ENCODE results near the gene MUC4.
"Not testable (repeated sequence)": the region's sequence is repeated elsewhere in the genome, so short reads cannot be mapped to it uniquely, and the experiment has no call there.

The MUC4 gene

GRCh38 chr3:195773956-195774537 is 37.7 kb downstream of the MUC4 start:
- no peak for DNase-seq

DNA sequence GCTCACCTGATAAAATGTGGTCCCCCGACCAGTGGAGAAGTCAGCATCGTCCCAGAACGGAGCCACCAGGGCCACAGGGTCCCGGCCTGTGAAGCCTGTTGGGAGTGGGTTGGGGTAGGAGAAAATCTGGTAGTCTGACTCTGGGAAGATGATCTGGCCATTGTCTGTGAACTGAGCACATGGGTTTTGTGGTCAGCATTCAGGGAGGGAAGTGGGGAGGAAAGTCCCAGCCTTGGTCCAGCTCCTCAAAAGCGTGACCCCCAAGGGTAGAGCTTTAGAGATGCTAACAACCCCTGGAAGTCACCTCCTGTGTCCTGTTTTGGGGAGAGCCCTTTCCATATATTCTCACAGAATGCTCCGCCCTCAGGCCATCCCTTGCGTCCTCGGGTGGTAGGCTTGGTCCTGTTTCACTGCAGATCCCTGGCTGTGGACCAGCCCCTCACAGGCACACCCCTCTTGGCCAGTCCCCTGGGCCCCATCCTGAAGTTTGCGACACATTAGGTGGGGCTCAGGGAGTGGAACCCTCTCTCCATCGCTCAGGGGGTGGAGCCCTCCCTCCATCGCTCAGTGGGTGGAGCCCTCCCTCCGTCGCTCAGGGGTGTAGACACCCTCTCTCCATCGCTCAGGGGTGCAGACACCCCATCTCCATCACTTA is 40.0 kb downstream of the MUC4 start:
- DNase-seq, result no peak

GRCh38 chr3:195770841-195771645 is 40.7 kb downstream of the MUC4 start:
- DNase-seq, result not testable (repeated sequence)

GRCh38 chr3:195770081-195770840 is 41.5 kb downstream of the MUC4 start:
- no peak for DNase-seq

- no peak for DNase-seq
Observed at GRCh38 chr3:195769551-195769950, 42.2 kb downstream of the MUC4 start.

DNA sequence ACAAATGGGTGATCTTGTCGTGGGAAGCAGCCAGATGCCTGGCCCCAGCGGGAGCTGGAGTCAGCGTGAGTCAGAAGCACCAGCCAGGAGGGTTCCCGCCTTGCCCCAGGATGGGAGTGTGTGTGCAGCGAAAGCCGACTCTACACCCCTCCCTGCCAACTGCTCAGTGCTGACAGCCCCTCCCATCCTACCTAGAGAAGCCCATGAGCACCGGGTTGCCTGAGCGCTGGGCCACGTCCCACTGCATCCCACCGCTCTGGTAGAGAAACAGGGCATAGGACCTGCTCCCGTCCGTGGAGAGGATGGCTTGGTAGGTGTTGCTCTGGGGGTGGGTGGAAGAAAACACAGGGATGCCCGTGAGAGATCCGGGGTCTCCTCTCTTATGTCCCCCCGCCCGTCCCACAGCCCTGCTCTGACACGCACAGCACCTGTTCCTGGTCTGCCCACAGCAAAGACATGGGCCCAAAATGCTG is 42.9 kb downstream of the MUC4 start:
- no peak for DNase-seq

- no peak for DNase-seq
Observed at GRCh38 chr3:195768414-195768813, 43.3 kb downstream of the MUC4 start.

DNA sequence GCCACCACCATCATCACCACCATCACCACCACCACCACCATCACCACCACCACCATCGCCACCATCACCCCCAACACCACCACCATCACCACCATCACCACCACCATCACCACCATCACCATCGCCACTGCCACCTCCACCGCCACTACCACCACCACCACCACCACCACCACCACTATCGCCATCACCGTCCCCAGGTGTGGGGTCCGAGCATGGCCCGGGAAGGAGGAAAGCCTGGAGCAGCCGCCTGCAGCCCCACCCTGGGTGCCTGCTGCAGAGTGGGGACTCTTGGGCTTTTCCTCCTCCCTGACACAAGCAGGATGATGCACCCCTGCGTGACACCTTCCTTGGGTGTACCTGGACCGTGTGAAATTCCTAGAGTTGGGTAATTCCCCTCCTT is 43.9 kb downstream of the MUC4 start:
- no peak for DNase-seq

DNA sequence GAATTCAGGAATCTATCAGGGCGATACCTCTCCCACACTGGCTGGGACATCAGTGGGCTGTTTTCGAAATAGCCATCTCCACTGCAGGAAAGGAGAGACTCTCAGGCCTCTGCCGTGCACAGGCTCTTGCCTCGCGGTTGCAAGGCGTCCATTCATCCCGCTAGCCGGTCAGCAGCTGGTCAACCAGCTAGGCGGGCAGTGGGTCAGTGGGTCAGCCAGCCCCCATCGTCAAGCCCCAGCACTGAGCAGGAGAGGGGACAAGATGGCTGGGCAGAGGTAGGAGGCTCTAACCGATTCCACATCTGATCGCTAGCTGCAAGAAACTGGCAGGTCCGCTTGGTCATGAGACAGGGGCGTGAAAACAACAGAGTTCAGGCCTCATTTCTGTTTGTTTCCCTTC is 45.1 kb downstream of the MUC4 start:
- no peak for DNase-seq

DNA sequence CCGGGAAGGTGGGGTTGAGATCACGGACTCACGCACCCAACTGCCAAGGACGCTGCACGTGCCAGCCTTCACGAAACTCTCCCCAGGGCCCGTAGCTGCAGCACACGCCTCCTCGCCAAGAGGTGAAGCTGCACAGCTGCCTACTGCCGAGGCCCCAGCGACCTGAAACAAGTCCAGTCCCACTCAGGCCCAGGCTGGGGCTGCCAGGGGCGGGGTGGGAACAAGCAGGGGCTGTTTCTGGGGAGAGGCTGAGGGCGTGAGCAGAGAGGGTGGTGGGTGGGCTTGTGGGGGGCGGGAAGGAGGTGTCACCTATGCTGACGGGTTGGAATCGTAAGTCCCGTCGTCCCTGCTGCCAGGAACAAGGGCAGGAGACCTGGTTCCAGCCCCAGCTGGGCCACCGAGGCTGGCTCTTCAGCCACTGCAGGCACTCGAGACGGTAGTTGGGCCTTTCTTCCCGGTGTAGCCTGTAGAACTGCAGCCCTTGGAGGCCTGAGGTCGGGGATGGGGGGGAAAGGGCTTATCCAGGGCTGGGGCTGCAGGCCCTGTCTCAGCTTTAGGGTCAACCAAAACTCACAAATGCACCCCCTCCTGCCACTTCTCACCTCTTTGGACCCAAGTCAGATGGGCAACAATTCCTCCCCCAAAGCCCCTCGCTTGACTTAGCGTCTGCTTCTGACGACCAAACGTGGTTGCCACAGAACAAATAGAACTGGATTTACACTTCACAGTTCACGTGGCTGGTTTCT is 46.6 kb downstream of the MUC4 start:
- no peak for DNase-seq

- no peak for DNase-seq
Observed at GRCh38 chr3:195763843-195764825, 47.6 kb downstream of the MUC4 start.

- no peak for DNase-seq
Observed at GRCh38 chr3:195763076-195763830, 48.5 kb downstream of the MUC4 start.

DNA sequence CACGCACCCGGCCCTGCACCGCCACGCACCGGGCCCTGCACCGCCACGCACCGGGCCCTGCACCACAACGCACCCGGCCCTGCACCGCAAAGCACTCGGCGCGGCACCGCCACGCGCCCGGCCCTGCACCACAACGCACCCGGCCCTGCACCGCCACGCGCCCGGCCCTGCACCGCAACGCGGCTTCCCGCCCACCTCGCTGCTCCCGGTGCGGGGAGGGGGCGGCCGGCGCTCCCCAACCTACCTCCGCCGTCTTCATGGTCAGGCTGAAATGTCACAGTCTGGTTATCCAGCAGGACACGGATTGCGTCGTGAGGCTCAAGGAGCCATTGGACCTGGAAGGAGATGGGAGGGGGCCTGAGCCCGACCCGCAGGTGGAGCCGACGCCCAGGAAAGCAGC is 49.1 kb downstream of the MUC4 start:
- no peak for DNase-seq

- DNase-seq, result no peak
Observed at GRCh38 chr3:195762249-195762585, 49.5 kb downstream of the MUC4 start.

DNA sequence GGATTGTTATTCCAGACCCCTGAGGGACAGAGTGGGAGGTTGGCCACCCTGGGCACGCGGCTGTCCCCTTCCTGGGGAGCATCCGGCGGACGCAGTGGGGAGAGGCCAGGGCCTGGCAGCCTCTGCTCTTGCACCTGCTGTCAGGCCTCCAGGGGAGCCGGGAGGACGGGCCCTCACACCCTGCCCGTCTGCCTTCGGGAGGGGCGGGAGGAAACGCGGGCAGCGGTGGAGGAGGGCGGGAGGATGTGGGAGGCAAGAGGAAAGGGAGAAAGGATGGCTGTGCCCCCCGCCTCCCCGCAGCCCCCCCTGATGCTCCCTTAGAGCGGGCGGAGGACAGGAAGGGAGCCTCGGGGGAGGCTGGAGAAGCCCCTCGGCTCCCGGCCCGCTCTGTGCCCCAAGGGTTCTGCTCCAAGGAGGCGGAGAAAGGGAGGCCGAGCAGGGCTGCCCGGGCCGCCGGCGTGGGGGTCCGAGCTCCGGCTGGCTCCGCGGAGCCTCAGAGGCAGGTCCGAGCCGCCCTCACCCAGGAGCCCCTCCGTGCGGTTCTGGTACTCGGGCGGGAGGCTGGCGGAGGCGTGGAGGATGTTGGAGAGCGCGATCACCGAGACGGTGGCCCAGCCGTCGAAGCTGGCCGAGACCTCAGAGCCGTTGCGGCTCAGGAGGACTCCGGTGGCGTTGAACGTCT is 50.0 kb downstream of the MUC4 start:
- DNase-seq, result no peak

- DNase-seq, result no peak
Observed at GRCh38 chr3:195761123-195761566, 50.6 kb downstream of the MUC4 start.

GRCh38 chr3:195760345-195761122 is 51.2 kb downstream of the MUC4 start:
- DNase-seq, result no peak

- no peak for DNase-seq
Observed at GRCh38 chr3:195758721-195759353, 52.9 kb downstream of the MUC4 start.

DNA sequence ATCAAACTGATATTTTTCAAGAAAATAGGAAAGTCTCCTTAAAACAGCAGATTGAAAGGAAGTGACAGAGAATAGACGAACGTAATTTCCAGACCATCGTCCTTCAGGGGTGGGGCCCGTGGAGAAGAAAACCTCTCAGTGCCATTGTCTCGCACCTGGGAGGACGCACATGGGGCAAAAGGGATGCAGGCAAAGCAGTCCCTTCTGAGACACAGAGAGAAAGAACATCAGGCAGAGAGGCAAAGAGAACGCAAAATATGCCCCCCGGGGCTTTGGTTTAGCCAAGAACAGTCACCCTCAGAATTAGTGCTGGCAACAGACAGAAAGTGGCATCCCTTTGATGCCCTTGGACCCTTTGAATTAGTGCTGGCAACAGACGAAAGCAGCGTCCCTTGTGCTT is 53.9 kb downstream of the MUC4 start:
- no peak for DNase-seq

All from stimulated activated naive CD4-positive, alpha-beta T cell treated with Interleukin-2 at 50 U/mL for 16 hours (primary cell).